ENCODE results near the gene KIF20B. TPM values are rescaled to one million over a fixed set of nuclear protein-coding genes. Genes with fewer than 3 reads are reported as not detected.
A peak's percentile ranks its signal among the peaks of the same experiment; 100 is the strongest.

The KIF20B gene
- total RNA-seq, 1 donor from 2014 or later = 6.7 TPM

- Histone ChIP-seq H3K27me3 (ENCODE audit: low read depth) (no peaks in the 10 kb centered on the region), H3K4me1 (no peaks in the 10 kb centered on the region), H3K9me3 (no peaks in the 10 kb centered on the region), H3K36me3 (no peaks in the 10 kb centered on the region), H3K4me3 (no peak overlapping the region), H3K27ac (no peak overlapping the region)
- intact Hi-C loops (cut with DNase I) = no loop called here
- TF ChIP-seq CTCF (IDR thresholded peaks at IDR 0.05) = no peak
- no peak for DNase-seq
- ATAC-seq = no peak
Observed at GRCh38 chr10:89692416-89692815, 9.0 kb upstream of the KIF20B start.

DNA sequence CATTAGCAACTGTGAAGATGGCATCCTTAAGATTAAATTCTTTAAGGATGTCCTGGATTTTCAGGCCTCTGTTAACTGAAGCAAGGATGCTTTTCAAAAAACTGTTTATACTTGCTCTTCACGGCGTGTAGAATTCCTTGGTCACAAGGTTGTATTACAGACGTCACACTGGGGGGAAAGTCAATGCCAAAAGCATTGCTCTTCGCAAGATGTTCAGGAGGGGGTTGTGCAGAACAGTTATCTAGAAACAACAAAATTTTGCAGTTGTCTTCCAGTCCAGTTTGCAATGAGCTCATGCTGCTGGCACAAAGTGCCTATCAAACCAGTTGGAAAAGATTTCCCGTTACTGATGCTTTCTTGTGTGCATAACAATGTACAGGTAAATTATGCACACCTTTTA is 8.2 kb upstream of the KIF20B start:
- intact Hi-C loops (cut with DNase I) = no loop called here
- DNase-seq (no peak), ATAC-seq (no peak)
- H3K9me3 ChIP-seq = no peaks in the 10 kb centered on the region
- no peak overlapping the region for H3K4me3 ChIP-seq
- TF ChIP-seq CTCF (IDR thresholded peaks at IDR 0.05) = no peak
- no peak overlapping the region for H3K27ac ChIP-seq
- no peaks in the 10 kb centered on the region for H3K27me3 ChIP-seq (ENCODE audit: low read depth)
- H3K36me3 ChIP-seq = no peaks in the 10 kb centered on the region
- no peaks in the 10 kb centered on the region for H3K4me1 ChIP-seq

DNA sequence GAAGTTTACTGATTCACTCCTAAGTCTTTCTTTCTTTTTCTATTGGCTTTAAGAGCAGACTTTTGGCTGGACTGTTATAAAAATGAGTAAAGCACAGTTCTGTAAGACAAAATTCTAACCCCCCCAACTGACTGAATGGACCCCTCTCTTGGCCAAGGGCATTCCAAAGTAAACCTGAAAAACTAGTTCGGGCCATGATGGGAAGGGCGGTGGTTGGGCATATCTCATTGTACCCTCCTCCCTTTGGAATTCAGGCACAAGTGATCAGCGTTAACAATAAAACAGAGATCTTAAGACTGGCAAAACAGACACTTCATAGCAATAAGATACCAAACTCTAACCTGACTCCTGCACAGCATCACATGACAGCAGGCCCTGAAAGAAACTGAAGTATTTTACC is 6.1 kb upstream of the KIF20B start:
- no peaks in the 10 kb centered on the region for H3K9me3 ChIP-seq
- H3K4me3 ChIP-seq = no peak overlapping the region
- DNase-seq (no peak), ATAC-seq (no peak)
- intact Hi-C loops (cut with DNase I) = no loop called here
- H3K4me1 ChIP-seq = no peaks in the 10 kb centered on the region
- no peak overlapping the region for H3K27ac ChIP-seq
- TF ChIP-seq CTCF (IDR thresholded peaks at IDR 0.05) = no peak
- H3K27me3 ChIP-seq (ENCODE audit: low read depth) = no peaks in the 10 kb centered on the region
- H3K36me3 ChIP-seq = no peaks in the 10 kb centered on the region

DNA sequence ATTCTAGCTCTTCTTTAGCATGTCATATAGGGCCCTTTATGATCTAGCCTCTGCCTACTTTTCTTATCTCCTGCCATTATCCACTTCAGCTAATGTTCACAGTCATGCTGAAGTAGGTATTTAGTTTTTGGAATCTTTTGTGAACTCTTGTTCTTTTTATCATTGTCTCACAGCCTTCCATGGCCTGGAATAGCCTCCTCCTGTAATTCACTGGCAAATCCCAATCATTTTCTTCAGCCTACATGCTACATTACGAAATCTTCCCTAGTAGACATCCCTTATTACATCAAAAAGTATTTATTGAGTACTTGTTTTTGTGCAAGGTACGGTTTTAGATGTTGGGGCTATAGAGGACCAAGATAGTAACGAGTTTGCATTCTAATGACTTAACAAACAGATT is 3.4 kb upstream of the KIF20B start:
- ATAC-seq (no peak), DNase-seq (no peak)
- intact Hi-C loops (cut with DNase I) = no loop called here
- Histone ChIP-seq H3K36me3 (no peaks in the 10 kb centered on the region), H3K9me3 (no peaks in the 10 kb centered on the region), H3K27me3 (ENCODE audit: low read depth) (no peaks in the 10 kb centered on the region), H3K27ac (no peak overlapping the region), H3K4me1 (peaks cover 6% of the 10 kb centered on the region), H3K4me3 (no peak overlapping the region)
- TF ChIP-seq CTCF (IDR thresholded peaks at IDR 0.05) = no peak

- Histone ChIP-seq H3K4me3 (no peak overlapping the region), H3K4me1 (peaks cover 6% of the 10 kb centered on the region), H3K36me3 (no peaks in the 10 kb centered on the region), H3K9me3 (no peaks in the 10 kb centered on the region), H3K27me3 (ENCODE audit: low read depth) (no peaks in the 10 kb centered on the region), H3K27ac (no peak overlapping the region)
- ATAC-seq = no peak
- DNase-seq = no peak
- intact Hi-C loops (cut with DNase I) = no loop called here
- TF ChIP-seq CTCF (IDR thresholded peaks at IDR 0.05) = no peak
Observed at GRCh38 chr10:89699581-89700064, 1.8 kb upstream of the KIF20B start.

DNA sequence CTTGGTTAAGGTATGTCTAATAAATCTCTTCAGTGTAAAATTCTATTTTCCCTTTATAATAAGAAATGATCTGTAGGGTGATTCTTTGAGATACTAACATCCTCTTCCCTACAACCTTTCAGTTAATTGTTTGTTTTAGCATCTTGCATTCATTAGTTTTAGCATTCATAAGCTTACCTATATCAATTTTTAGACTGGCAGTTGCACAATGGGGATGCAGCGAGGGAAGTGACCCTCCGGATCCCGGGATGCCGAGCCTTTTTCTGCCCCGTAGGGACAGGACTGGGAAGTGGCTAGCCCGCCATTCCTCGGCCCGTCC is 508 bp upstream of the KIF20B start:
- no peaks in the 10 kb centered on the region for H3K36me3 ChIP-seq
- TF ChIP-seq CTCF (IDR thresholded peaks at IDR 0.05) = no peak
- ATAC-seq (no peak), DNase-seq (no peak)
- H3K27me3 ChIP-seq (ENCODE audit: low read depth) = no peaks in the 10 kb centered on the region
- H3K9me3 ChIP-seq = no peaks in the 10 kb centered on the region
- peaks cover 6% of the 10 kb centered on the region for H3K4me1 ChIP-seq
- intact Hi-C loops (cut with DNase I) = no loop called here
- H3K4me3 ChIP-seq = peak overlapping the region; percentile 74
- peak overlapping the region; percentile 88 for H3K27ac ChIP-seq

Measured in lower lobe of right lung (tissue), 2 donors.